WTC11 (cell line): Measurements from ENCODE around the gene ZFP2. TPM values are rescaled to one million over a fixed set of nuclear protein-coding genes. Genes with fewer than 3 reads are reported as not detected.

Source experiments
- AFF4 ChIP-seq: sonication (generic); formaldehyde crosslinking; IDR thresholded peaks from 2 replicates; pipeline ENCODE4 v1.8.1; 2023; ENCODE audit warnings: mild to moderate bottlenecking, missing genetic modification reagents, borderline replicate concordance
- ARID4B ChIP-seq: sonication (generic); formaldehyde crosslinking; IDR thresholded peaks from 2 replicates; pipeline ENCODE4 v1.8.0; 2023; ENCODE audit warnings: missing genetic modification reagents, mild to moderate bottlenecking, borderline replicate concordance
- CTCF ChIP-seq: fragments of 200-600 bp; IDR thresholded peaks from 2 replicates; pipeline ENCODE4 v1.8.0; 2022; ENCODE audit warnings: antibody characterized with exemption
- FOXP4 ChIP-seq: sonication (generic); formaldehyde crosslinking; IDR thresholded peaks from 2 replicates; pipeline ENCODE4 v1.8.0; 2022; ENCODE audit warnings: mild to moderate bottlenecking, missing genetic modification reagents
- HMGA2 ChIP-seq: fragments of 250-450 bp; sonication (Bioruptor Pico); IDR thresholded peaks from 2 replicates; pipeline ENCODE4 v1.4.0; 2021; ENCODE audit warnings: mild to moderate bottlenecking, moderate library complexity
- MXD4 ChIP-seq: fragments of 250-450 bp; sonication (Bioruptor Pico); IDR thresholded peaks from 2 replicates; pipeline ENCODE4 v1.8.0; 2021; ENCODE audit warnings: mild to moderate bottlenecking, moderate library complexity, borderline replicate concordance
- PREB ChIP-seq: sonication (generic); formaldehyde crosslinking; IDR thresholded peaks from 2 replicates; pipeline ENCODE4 v1.8.1; 2022; ENCODE audit warnings: mild to moderate bottlenecking, missing genetic modification reagents, moderate library complexity, borderline replicate concordance
- RELA ChIP-seq: sonication (generic); formaldehyde crosslinking; IDR thresholded peaks from 2 replicates; pipeline ENCODE4 v1.8.1; 2022; ENCODE audit warnings: missing genetic modification reagents, mild to moderate bottlenecking, borderline replicate concordance
- SMAD3 ChIP-seq: sonication (generic); formaldehyde crosslinking; IDR thresholded peaks from 2 replicates; pipeline ENCODE4 v1.8.0; 2022; ENCODE audit warnings: missing genetic modification reagents, mild to moderate bottlenecking, borderline replicate concordance
- ZBTB21 ChIP-seq: sonication (generic); formaldehyde crosslinking; IDR thresholded peaks from 2 replicates; pipeline ENCODE4 v1.8.1; 2023; ENCODE audit warnings: mild to moderate bottlenecking, missing genetic modification reagents, borderline replicate concordance
- ZBTB43 ChIP-seq: sonication (generic); formaldehyde crosslinking; IDR thresholded peaks from 2 replicates; pipeline ENCODE4 v1.8.1; 2023; ENCODE audit warnings: mild to moderate bottlenecking, missing genetic modification reagents
- ZNF121 ChIP-seq: sonication (generic); formaldehyde crosslinking; IDR thresholded peaks from 2 replicates; pipeline ENCODE4 v1.8.0; 2023; ENCODE audit warnings: missing genetic modification reagents
- ZNF219 ChIP-seq: sonication (generic); formaldehyde crosslinking; IDR thresholded peaks from 2 replicates; pipeline ENCODE4 v1.8.0; 2023; ENCODE audit warnings: missing genetic modification reagents, mild to moderate bottlenecking, borderline replicate concordance
- ZNF232 ChIP-seq: sonication (generic); formaldehyde crosslinking; IDR thresholded peaks from 2 replicates; pipeline ENCODE4 v1.8.0; 2022; ENCODE audit warnings: mild to moderate bottlenecking, missing genetic modification reagents
- ZNF425 ChIP-seq: fragments of 250-450 bp; sonication (Bioruptor Pico); conservative IDR thresholded peaks from 2 replicates; pipeline ENCODE4 v1.9.0; 2021; ENCODE audit warnings: mild to moderate bottlenecking
- ZNF512 ChIP-seq: sonication (generic); formaldehyde crosslinking; IDR thresholded peaks from 2 replicates; pipeline ENCODE4 v1.8.1; 2022; ENCODE audit warnings: missing genetic modification reagents, borderline replicate concordance
- ZNF671 ChIP-seq: fragments of 250-450 bp; sonication (Bioruptor Pico); IDR thresholded peaks from 2 replicates; pipeline ENCODE4 v1.8.0; 2021; ENCODE audit warnings: mild to moderate bottlenecking
- total RNA-seq: library from RNA; stranded (reverse); gene quantifications from 3 replicates; pipeline ENCODE4 v1.2.3, GENCODE V29; 2021

Gene ZFP2
- total RNA-seq, 1 experiment from 2014 or later = 1.0 TPM

GRCh38 chr5:178940569-178941360, 45.1 kb downstream of the ZFP2 start, which contains the start of gene ZNF454 (continued):
- TF ChIP-seq CTCF (no peak), ARID4B (CRISPR knock-in tag) (peak; percentile 91), FOXP4 (CRISPR knock-in tag) (peak; percentile 87), ZNF219 (0 out of 2 replicates have a peak, but pooled peaks have one; percentile 67), ZBTB43 (CRISPR knock-in tag) (peak; percentile 56; the same call in 1 of the 2 replicates), ZNF232 (CRISPR knock-in tag) (no peak), AFF4 (CRISPR knock-in tag) (peak; percentile 64), ZBTB21 (peak; percentile 46; the same call in 1 of the 2 replicates), ZNF512 (no peak), SMAD3 (peak; percentile 54; the same call in 1 of the 2 replicates), ZNF121 (no peak), ZNF671 (no peak), PREB (CRISPR knock-in tag) (no peak), ZNF425 (CRISPR knock-in tag) (no peak), HMGA2 (CRISPR knock-in tag) (no peak), MXD4 (CRISPR knock-in tag) (no peak), RELA (CRISPR knock-in tag) (peak; percentile 85; the same call in 1 of the 2 replicates)
